Endodermal cell (in vitro differentiated cells): ENCODE measurements around the gene VIM. TPM values are rescaled to one million over a fixed set of nuclear protein-coding genes. Genes with fewer than 3 reads are reported as not detected.

Experiments
- DNase-seq: peaks from one replicate; pipeline ENCODE4 v3.0.0-alpha.2; 2017
- H3K27ac ChIP-seq: 2 replicates; pipeline ENCODE4 v1.5.1; 2013; ENCODE audit warnings: mild to moderate bottlenecking, low read depth, low read length, moderate library complexity
- H3K27me3 ChIP-seq: 2 replicates; pipeline ENCODE4 v1.6.1; 2013; ENCODE audit warnings: mild to moderate bottlenecking, low read length, moderate library complexity; ENCODE audit not compliant: insufficient read depth, control insufficient read depth, poor library complexity, severe bottlenecking
- H3K36me3 ChIP-seq: 2 replicates; pipeline ENCODE4 v1.7.0; 2013; ENCODE audit warnings: mild to moderate bottlenecking, low read length, moderate library complexity; ENCODE audit not compliant: control insufficient read depth, insufficient read depth
- H3K4me1 ChIP-seq: one replicate; pipeline ENCODE4 v1.7.0; 2013; ENCODE audit warnings: low read length; ENCODE audit not compliant: control insufficient read depth, insufficient read depth
- H3K4me3 ChIP-seq: 2 replicates; pipeline ENCODE4 v1.5.1; 2013; ENCODE audit warnings: mild to moderate bottlenecking, low read length, moderate library complexity
- H3K9ac ChIP-seq: 2 replicates; pipeline ENCODE4 v1.6.1; 2013; ENCODE audit warnings: mild to moderate bottlenecking, low read length, moderate library complexity; ENCODE audit not compliant: poor library complexity, severe bottlenecking; ENCODE audit errors: extremely low read depth
- H3K9me3 ChIP-seq: 2 replicates; pipeline ENCODE4 v1.6.1; 2013; ENCODE audit warnings: mild to moderate bottlenecking, low read length, moderate library complexity; ENCODE audit not compliant: control insufficient read depth
- H3K27ac Mint-ChIP-seq: 2 replicates; pipeline ENCODE4 v1.8.0; 2020; ENCODE audit warnings: mixed read lengths
- H3K27me3 Mint-ChIP-seq: 2 replicates; pipeline ENCODE4 v1.8.0; 2021; ENCODE audit warnings: mild to moderate bottlenecking, mixed read lengths; ENCODE audit not compliant: insufficient read depth
- H3K36me3 Mint-ChIP-seq: 2 replicates; pipeline ENCODE4 v1.8.0; 2020; ENCODE audit warnings: low read depth, mixed read lengths
- H3K4me1 Mint-ChIP-seq: 2 replicates; pipeline ENCODE4 v1.8.0; 2020; ENCODE audit warnings: mixed read lengths
- H3K4me3 Mint-ChIP-seq: 2 replicates; pipeline ENCODE4 v1.8.0; 2020; ENCODE audit warnings: mild to moderate bottlenecking, moderate library complexity, mixed read lengths
- H3K9me3 Mint-ChIP-seq: 2 replicates; pipeline ENCODE4 v1.8.0; 2020; ENCODE audit warnings: mild to moderate bottlenecking, mixed read lengths
- CTCF ChIP-seq: fragments of 200-600 bp; sonication (generic); conservative IDR thresholded peaks from 2 replicates; pipeline ENCODE4 v1.5.0; 2021; ENCODE audit warnings: antibody characterized with exemption, mild to moderate bottlenecking
- WGBS, 2 experiments: methylation state at CpG; one replicate each; pipeline versions ENCODE4 v1.1.5 to v1.1.7; 2013; ENCODE audit warnings: missing lambda C conversion rate in 2 of 2, mixed read lengths in 1 of 2; ENCODE audit not compliant: insufficient coverage in 1 of 2, insufficient read length in 1 of 2; 5-methylcytosine and 5-hydroxymethylcytosine counted together
- total RNA-seq, 2 donors: library from RNA; stranded (reverse); fragmentation: NEBNext Ultra II Directional in 1 of 2; extraction: Animal tissue kit (Norgen Biotek cat#: 25700) in 1 of 2; gene quantifications; 2 replicates in 1 of 2; 3 replicates in 1 of 2; pipeline ENCODE4 v1.2.1, GENCODE V29; 2021

The VIM gene
- total RNA-seq, 2 donors from 2014 or later, result 84.3 to 155 TPM

DNA sequence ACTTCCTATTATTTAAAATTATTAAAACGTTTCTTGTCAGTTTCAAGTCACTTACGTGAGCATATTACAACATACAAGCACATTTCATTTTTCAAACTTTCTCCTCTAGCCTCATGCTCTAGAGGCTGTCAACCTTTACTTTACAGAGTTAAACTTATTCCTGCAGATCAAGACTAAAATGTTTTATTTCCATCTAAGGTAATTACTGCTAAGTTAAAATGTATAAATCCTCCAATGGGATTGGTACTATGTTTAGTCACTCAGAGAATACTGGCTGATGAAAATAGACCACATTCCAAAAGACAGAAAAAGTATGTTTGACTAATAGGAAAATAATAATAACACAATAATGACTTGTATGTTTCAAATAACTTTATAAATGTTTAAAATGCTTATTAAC is 18.2 kb upstream of the VIM start:
- H3K27me3 ChIP-seq, result no peaks in the 10 kb centered on the region
- no peak overlapping the region for H3K27ac ChIP-seq
- no peak overlapping the region for H3K9ac ChIP-seq
- H3K36me3 Mint-ChIP-seq, result no peaks in the 10 kb centered on the region
- peaks cover 5% of the 10 kb centered on the region for H3K27me3 Mint-ChIP-seq
- WGBS, 2 experiments, result 86% methylated on average over 2 of the region's 2 CpGs
- H3K4me1 Mint-ChIP-seq, result peaks cover 17% of the 10 kb centered on the region
- no peak overlapping the region for H3K4me3 ChIP-seq
- H3K4me1 ChIP-seq, result peaks cover 6% of the 10 kb centered on the region
- no peak for DNase-seq
- H3K27ac Mint-ChIP-seq, result no peak overlapping the region
- TF ChIP-seq CTCF, result no peak
- H3K4me3 Mint-ChIP-seq, result no peak overlapping the region
- no peaks in the 10 kb centered on the region for H3K9me3 Mint-ChIP-seq
- no peaks in the 10 kb centered on the region for H3K9me3 ChIP-seq
- no peaks in the 10 kb centered on the region for H3K36me3 ChIP-seq

- H3K4me3 Mint-ChIP-seq, result no peak overlapping the region
- H3K4me1 ChIP-seq, result peaks cover 6% of the 10 kb centered on the region
- no peak overlapping the region for H3K27ac ChIP-seq
- H3K27ac Mint-ChIP-seq, result no peak overlapping the region
- TF ChIP-seq CTCF, result no peak
- H3K27me3 Mint-ChIP-seq, result peaks cover 5% of the 10 kb centered on the region
- H3K4me3 ChIP-seq, result no peak overlapping the region
- H3K27me3 ChIP-seq, result no peaks in the 10 kb centered on the region
- no peak for DNase-seq
- H3K4me1 Mint-ChIP-seq, result peaks cover 17% of the 10 kb centered on the region
- H3K9ac ChIP-seq, result no peak overlapping the region
- WGBS, 2 experiments, result 86 to 89% methylated on average over 1 to 3 of the region's 3 CpGs
- H3K9me3 ChIP-seq, result no peaks in the 10 kb centered on the region
- H3K9me3 Mint-ChIP-seq, result no peaks in the 10 kb centered on the region
- H3K36me3 ChIP-seq, result no peaks in the 10 kb centered on the region
- no peaks in the 10 kb centered on the region for H3K36me3 Mint-ChIP-seq
These were observed 17.7 kb upstream of the VIM start for GRCh38 chr10:17210361-17210760.

- Histone ChIP-seq H3K27ac (no peak overlapping the region), H3K9ac (no peak overlapping the region), H3K4me1 (peaks cover 6% of the 10 kb centered on the region), H3K4me3 (no peak overlapping the region), H3K27me3 (no peaks in the 10 kb centered on the region), H3K9me3 (no peaks in the 10 kb centered on the region), H3K36me3 (no peaks in the 10 kb centered on the region)
- H3K4me1 Mint-ChIP-seq, result peaks cover 17% of the 10 kb centered on the region
- H3K27me3 Mint-ChIP-seq, result peaks cover 5% of the 10 kb centered on the region
- no peak for TF ChIP-seq CTCF
- no peaks in the 10 kb centered on the region for H3K9me3 Mint-ChIP-seq
- H3K27ac Mint-ChIP-seq, result no peak overlapping the region
- H3K36me3 Mint-ChIP-seq, result no peaks in the 10 kb centered on the region
- no peak for DNase-seq
- H3K4me3 Mint-ChIP-seq, result no peak overlapping the region
These were observed 15.2 kb upstream of the VIM start for GRCh38 chr10:17212802-17213221.
